ENCODE measurements around the gene MAL.

Gene MAL

GRCh38 chr2:95015261-95015912 is 10.1 kb upstream of the MAL start:
- peak in 1 of 51 donors; percentile 15 for DNase-seq

GRCh38 chr2:95016616-95017015 is 8.9 kb upstream of the MAL start:
- no peak for DNase-seq

GRCh38 chr2:95017071-95017501 is 8.4 kb upstream of the MAL start:
- DNase-seq, result peak in 1 of 51 donors; percentile 38

- DNase-seq, result no peak
Measured at GRCh38 chr2:95017836-95018235, 7.7 kb upstream of the MAL start.

- no peak for DNase-seq
Measured at GRCh38 chr2:95018301-95018700, 7.2 kb upstream of the MAL start.

- no peak for DNase-seq
Measured at GRCh38 chr2:95018861-95019550, 6.5 kb upstream of the MAL start.

- DNase-seq, result peak in 1 of 51 donors; percentile 22
Measured at GRCh38 chr2:95019572-95019971, 5.9 kb upstream of the MAL start.

GRCh38 chr2:95020275-95021022 is 5.1 kb upstream of the MAL start:
- no peak for DNase-seq

GRCh38 chr2:95021023-95021416 is 4.5 kb upstream of the MAL start:
- DNase-seq, result no peak

- DNase-seq, result peak in 29 of 51 donors; percentile 22 to 91 (median 62)
Measured at GRCh38 chr2:95021847-95022246, 3.7 kb upstream of the MAL start.

GRCh38 chr2:95022309-95023221 is 2.9 kb upstream of the MAL start:
- DNase-seq, result peak in 49 of 51 donors; percentile 29 to 93 (median 67)

- peak in 1 of 51 donors; percentile 48 for DNase-seq
Measured at GRCh38 chr2:95023222-95023597, 2.3 kb upstream of the MAL start.

- peak in 36 of 51 donors; percentile 15 to 82 (median 48) for DNase-seq
Measured at GRCh38 chr2:95024371-95024770, 1.1 kb upstream of the MAL start.

- peak in 15 of 51 donors; percentile 22 to 65 (median 33) for DNase-seq
Measured at GRCh38 chr2:95024960-95025405, 525 bp upstream of the MAL start.

GRCh38 chr2:95026471-95027368 is 1.2 kb downstream of the MAL start:
- DNase-seq, result peak in 5 of 51 donors; percentile 27 to 54 (median 28)

- DNase-seq, result no peak
Measured at GRCh38 chr2:95027369-95027720, 1.8 kb downstream of the MAL start.

- peak in 9 of 51 donors; percentile 24 to 65 (median 30) for DNase-seq
Measured at GRCh38 chr2:95029898-95030341, 4.4 kb downstream of the MAL start.

- DNase-seq, result no peak
Measured at GRCh38 chr2:95030496-95030895, 5.0 kb downstream of the MAL start.

- DNase-seq, result no peak
Measured at GRCh38 chr2:95031076-95031725, 5.7 kb downstream of the MAL start.

- no peak for DNase-seq
Measured at GRCh38 chr2:95031726-95032116, 6.2 kb downstream of the MAL start.
